ENCODE results near the gene NDUFAF8. TPM values are rescaled to one million over a fixed set of nuclear protein-coding genes. Genes with fewer than 3 reads are reported as not detected.

Gene NDUFAF8
- total RNA-seq, 1 donor from 2014 or later: 31.6 TPM

DNA sequence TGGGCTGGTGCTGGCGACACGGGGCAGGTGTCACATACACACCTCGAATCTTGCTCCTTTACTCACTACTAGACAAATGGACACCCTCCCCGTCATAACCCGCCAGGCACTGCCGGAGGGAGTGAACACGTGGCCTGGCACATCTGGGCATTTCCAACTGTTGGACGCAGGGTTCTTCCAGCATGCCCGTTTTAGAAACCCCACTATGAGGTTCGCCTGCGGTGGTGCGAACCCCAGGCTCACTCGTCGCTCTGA lies 9.5 kb upstream of the NDUFAF8 start:
- H3K27me3 ChIP-seq (ENCODE audit: control insufficient read depth, insufficient read depth, low read length): no peaks in the 10 kb centered on the region
- no peak for FAIRE-seq
- no peak for TF ChIP-seq CTCF (IDR thresholded peaks at IDR 0.05; ENCODE audit: insufficient read depth, low read length, severe bottlenecking)
- no peak for DNase-seq (ENCODE audit: low read depth)
- H3K4me3 ChIP-seq (ENCODE audit: low read depth, low read length): no peak overlapping the region
- H3K36me3 ChIP-seq (ENCODE audit: control insufficient read depth, insufficient read depth, low read length): peaks cover 16% of the 10 kb centered on the region

DNA sequence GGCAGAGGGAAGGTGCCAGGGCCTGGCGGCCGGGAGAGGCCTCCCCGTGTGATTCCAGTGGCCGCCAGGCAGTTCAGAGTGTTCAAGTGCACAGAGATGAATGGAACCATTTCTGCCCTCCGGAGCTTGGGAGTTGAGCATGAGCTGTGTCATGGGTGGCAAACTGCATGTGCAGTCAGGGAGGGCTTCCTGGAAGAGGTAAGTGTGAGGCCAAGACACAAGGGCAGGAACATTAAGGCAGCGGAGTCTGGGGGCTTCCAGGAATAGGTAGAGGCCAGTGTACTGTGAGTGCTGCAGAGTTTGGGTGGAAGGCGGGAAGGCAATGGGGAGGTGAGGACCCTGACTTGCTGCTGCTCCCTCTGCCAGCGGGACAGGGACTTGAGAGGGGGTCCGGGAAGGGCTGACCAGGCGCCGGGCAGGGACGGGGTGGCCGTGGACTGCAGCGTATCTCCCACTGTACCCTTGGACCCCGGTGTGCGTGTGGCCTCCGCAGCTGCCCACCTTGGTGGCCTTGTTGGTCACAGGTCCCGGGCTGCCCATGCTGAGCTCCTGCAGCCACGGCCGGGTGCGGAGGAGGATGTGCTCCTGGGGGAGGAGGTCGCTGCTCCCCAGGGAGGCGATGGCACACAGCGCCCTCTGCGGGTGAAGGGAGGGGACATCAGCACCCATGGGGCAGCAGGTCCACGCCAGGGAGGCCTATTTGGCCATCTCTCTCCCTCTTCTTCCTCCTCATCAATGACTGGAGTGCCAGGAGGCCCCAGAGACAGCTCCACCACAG lies 8.9 kb upstream of the NDUFAF8 start:
- peak; percentile 41 for TF ChIP-seq CTCF (IDR thresholded peaks at IDR 0.05; ENCODE audit: insufficient read depth, low read length, severe bottlenecking)
- DNase-seq (ENCODE audit: low read depth) (no peak), FAIRE-seq (no peak)
- Histone ChIP-seq H3K27me3 (ENCODE audit: control insufficient read depth, insufficient read depth, low read length) (no peaks in the 10 kb centered on the region), H3K4me3 (ENCODE audit: low read depth, low read length) (no peak overlapping the region), H3K36me3 (ENCODE audit: control insufficient read depth, insufficient read depth, low read length) (peaks cover 16% of the 10 kb centered on the region)

DNA sequence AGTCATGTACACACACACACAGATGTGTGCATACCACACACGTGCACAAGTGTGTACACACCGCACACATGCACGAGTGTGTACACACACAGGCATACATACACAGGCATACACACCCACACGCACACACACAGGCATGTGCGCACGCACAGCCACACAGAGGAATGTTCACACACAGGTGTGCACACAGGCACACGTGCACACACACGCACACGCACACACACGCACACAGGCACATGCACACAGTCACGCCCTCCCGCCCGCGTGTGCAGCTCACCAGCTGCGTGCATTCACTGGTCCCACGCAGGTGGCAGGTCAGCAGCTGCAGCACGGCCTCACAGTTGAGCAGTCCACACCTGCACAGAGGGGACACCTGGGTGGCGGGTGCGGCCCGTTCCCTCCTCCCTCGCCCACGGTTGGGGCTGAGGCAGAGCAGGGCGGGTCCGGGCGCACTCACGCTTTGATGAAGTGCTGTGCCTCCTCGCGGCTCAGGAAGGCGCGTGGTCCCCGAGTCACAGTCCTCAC lies 7.9 kb upstream of the NDUFAF8 start:
- no peak for TF ChIP-seq CTCF (IDR thresholded peaks at IDR 0.05; ENCODE audit: insufficient read depth, low read length, severe bottlenecking)
- Histone ChIP-seq H3K4me3 (ENCODE audit: low read depth, low read length) (no peak overlapping the region), H3K27me3 (ENCODE audit: control insufficient read depth, insufficient read depth, low read length) (no peaks in the 10 kb centered on the region), H3K36me3 (ENCODE audit: control insufficient read depth, insufficient read depth, low read length) (peaks cover 19% of the 10 kb centered on the region)
- peak; percentile 99 for FAIRE-seq
- DNase-seq (ENCODE audit: low read depth): no peak

DNA sequence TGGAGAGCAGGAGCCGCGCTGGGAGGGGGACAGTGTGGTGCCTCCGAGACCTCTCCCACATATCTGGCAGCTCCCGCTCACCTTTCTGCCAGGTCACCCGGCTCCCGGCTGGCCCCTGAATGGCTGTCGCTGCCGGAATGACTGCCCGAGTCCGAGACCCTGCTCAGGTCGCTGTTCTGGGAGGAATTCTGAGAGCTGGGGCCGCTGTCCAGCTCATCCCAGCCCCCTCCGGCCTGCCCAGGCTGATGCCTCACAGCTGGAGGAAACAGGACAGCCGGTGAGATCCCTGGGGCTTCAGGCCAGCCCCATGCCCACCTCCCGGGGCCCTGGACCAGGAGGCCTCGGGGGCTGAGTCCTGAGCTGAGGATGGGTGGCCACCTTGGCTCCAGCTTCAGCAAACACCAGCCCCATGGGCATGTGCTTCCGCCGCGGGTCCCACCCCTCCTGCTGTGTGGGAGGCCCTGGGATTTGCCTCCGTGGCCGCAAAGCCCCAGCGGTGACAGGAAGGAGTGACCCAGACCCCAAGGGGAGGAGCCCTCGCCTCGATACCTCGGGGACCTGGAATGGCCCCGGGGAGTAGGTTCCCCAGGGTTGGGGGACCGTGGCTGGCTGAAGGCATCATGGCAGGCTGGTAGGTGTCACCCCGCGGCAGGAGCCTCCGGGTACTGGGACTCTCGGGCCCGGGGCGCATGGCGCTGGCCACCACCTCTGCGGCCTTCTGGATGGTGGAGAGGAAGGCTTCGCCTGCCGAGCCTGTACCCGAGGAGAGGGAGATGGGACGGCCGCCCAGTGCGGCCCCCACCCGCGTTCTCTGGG lies 7.1 kb upstream of the NDUFAF8 start:
- FAIRE-seq (no peak), DNase-seq (ENCODE audit: low read depth) (no peak)
- H3K27me3 ChIP-seq (ENCODE audit: control insufficient read depth, insufficient read depth, low read length): no peaks in the 10 kb centered on the region
- H3K36me3 ChIP-seq (ENCODE audit: control insufficient read depth, insufficient read depth, low read length): peaks cover 20% of the 10 kb centered on the region
- TF ChIP-seq CTCF (IDR thresholded peaks at IDR 0.05; ENCODE audit: insufficient read depth, low read length, severe bottlenecking): no peak
- H3K4me3 ChIP-seq (ENCODE audit: low read depth, low read length): no peak overlapping the region

- FAIRE-seq (no peak), DNase-seq (ENCODE audit: low read depth) (no peak)
- no peak overlapping the region for H3K4me3 ChIP-seq (ENCODE audit: low read depth, low read length)
- peaks cover 20% of the 10 kb centered on the region for H3K36me3 ChIP-seq (ENCODE audit: control insufficient read depth, insufficient read depth, low read length)
- no peaks in the 10 kb centered on the region for H3K27me3 ChIP-seq (ENCODE audit: control insufficient read depth, insufficient read depth, low read length)
- no peak for TF ChIP-seq CTCF (IDR thresholded peaks at IDR 0.05; ENCODE audit: insufficient read depth, low read length, severe bottlenecking)
Measured at GRCh38 chr17:81232616-81233241, 6.4 kb upstream of the NDUFAF8 start.

All from bronchial epithelial cell (primary cell).